ENCODE data around the gene TPM2.

DNA sequence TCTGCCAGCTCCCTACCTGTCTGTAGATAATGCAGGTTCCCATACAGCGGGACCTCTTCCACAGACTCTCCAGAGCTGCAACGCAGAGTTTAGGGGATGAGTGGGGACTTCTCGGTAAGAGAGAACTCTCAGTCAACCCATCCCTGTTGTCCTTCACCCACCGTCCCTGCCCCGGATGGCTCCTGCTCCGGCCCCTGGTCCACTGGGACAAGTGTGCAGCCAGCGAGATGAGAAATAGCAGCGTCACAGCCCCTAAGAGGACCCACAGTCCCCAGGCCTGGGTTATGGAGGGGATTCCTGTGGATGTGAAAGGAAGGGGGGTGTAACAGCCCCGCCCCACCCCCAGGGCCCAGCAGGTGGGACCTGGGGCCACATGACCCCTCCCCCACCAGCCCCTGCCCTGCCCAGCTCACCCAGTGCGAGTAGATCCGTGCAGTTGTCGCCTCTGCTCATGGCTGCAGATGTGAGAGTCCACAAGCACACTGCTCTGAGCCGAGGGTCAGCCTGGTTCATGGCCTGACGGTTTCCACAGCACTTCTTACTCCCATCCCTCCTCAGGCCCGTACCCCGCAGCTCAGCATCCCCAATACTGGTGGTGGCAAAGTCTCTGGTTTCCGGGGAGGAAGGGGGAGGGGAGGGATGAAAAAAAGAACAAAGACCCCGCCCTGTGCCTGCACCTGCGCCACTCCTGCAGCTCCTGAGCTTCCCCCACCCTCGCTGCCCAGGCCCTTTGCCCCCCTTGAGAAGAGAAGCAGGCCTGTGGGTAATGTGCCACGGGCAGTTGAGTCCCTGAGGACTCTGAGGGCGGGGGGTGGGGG is 39.2 kb downstream of the TPM2 start, which contains the start of gene SIT1:
- TF ChIP-seq RFX1 (IDR thresholded peaks at IDR 0.05) (no peak), GTF2F1 (IDR thresholded peaks at IDR 0.05; ENCODE audit: low read depth, low read length) (no peak), ZNF121 (CRISPR knock-in tag; conservative IDR thresholded peaks at IDR 0.05) (no peak), FOXP1 (CRISPR knock-in tag; IDR thresholded peaks at IDR 0.05) (no peak), SP1 (CRISPR knock-in tag; IDR thresholded peaks at IDR 0.05) (no peak), ZNF174 (CRISPR knock-in tag; IDR thresholded peaks at IDR 0.05) (no peak)
- TF ChIP-seq, protein P1, sequence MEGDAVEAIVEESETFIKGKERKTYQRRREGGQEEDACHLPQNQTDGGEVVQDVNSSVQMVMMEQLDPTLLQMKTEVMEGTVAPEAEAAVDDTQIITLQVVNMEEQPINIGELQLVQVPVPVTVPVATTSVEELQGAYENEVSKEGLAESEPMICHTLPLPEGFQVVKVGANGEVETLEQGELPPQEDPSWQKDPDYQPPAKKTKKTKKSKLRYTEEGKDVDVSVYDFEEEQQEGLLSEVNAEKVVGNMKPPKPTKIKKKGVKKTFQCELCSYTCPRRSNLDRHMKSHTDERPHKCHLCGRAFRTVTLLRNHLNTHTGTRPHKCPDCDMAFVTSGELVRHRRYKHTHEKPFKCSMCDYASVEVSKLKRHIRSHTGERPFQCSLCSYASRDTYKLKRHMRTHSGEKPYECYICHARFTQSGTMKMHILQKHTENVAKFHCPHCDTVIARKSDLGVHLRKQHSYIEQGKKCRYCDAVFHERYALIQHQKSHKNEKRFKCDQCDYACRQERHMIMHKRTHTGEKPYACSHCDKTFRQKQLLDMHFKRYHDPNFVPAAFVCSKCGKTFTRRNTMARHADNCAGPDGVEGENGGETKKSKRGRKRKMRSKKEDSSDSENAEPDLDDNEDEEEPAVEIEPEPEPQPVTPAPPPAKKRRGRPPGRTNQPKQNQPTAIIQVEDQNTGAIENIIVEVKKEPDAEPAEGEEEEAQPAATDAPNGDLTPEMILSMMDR (IDR thresholded peaks at IDR 0.05 in 2 of 3, conservative IDR thresholded peaks at IDR 0.05 in 1 of 3; ENCODE audit: insufficient read depth in 2 of 3, low read depth in 1 of 3, low read length in 3 of 3) = no peak
